ENCODE data around the gene FBN3. TPM values are rescaled to one million over a fixed set of nuclear protein-coding genes. Genes with fewer than 3 reads are reported as not detected.

FBN3 gene
- polyA plus RNA-seq, 1 experiment = not detected

DNA sequence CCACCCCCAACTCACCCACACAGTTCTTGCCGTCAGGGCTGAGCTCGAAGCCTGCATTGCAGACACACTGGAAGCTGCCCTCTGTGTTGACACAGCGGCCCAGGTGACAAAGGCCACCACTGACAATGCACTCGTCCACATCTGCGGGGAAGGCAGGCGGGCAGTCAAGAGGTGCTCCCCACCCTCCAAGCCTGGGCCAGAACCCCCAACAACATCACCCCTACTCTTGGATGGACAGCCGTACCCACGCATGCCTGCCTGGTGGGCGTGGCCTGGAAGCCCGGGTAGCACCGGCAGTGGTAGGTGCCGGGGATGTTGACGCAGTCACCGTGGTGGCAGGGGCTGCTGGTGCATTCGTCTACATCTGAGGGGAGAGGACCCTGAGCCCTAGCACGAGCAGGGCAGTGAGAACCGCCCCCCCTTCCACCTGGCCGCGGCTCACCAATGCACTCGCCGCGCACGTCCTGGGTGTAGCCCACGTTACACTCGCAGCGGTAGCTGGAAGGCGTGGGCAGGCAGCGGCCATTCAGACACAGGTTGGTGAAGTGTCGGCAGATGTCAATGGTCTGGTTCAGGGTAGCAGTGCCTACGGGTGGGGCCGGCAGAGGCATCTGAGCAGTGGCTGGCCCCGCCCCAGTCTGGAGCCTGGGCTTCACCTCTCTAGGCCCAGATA, 13.3 kb downstream of the FBN3 start:
- TF ChIP-seq, protein P1, sequence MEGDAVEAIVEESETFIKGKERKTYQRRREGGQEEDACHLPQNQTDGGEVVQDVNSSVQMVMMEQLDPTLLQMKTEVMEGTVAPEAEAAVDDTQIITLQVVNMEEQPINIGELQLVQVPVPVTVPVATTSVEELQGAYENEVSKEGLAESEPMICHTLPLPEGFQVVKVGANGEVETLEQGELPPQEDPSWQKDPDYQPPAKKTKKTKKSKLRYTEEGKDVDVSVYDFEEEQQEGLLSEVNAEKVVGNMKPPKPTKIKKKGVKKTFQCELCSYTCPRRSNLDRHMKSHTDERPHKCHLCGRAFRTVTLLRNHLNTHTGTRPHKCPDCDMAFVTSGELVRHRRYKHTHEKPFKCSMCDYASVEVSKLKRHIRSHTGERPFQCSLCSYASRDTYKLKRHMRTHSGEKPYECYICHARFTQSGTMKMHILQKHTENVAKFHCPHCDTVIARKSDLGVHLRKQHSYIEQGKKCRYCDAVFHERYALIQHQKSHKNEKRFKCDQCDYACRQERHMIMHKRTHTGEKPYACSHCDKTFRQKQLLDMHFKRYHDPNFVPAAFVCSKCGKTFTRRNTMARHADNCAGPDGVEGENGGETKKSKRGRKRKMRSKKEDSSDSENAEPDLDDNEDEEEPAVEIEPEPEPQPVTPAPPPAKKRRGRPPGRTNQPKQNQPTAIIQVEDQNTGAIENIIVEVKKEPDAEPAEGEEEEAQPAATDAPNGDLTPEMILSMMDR (IDR thresholded peaks at IDR 0.05; ENCODE audit: insufficient read depth, low read depth, low read length) = no peak
- Histone ChIP-seq H3K36me3 (ENCODE audit: control insufficient read depth, insufficient read depth, low read length) (no peaks in the 10 kb centered on the region), H3K27me3 (ENCODE audit: control insufficient read depth, insufficient read depth, low read length) (no peaks in the 10 kb centered on the region), H3K4me3 (ENCODE audit: low read depth, low read length) (no peak overlapping the region)
- no peak for DNase-seq (ENCODE audit: low read depth)
- CTCF ChIA-PET = no interaction called here
- POLR2A ChIA-PET = no interaction called here

DNA sequence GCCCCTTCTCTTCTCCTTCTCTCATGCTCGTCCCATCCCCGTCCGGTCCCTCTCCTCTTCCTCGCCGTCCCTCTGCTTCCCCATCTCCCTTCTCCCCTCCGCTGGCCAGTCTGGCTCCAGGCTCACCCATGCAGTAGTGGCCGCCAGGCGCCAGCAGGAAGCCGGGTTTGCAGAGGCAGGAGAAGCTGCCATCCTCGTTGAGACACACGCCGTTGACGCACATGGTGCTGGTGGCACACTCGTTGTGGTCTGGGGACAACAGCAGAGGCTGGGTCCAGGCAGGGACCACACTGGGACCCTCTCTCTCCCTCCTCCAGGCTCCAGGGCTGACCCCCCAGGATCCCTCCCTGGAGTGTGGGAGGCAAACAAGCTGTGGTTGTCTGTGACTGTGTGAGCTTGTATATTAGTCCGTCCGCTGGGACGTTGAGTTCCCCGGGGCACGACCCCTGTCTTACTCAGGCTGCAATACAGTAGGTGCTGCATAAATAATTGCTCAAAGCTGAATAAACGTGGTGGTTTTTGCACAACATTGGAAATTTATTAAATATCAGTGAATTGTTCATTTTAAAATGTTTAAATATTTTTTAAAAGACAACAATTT, 16.4 kb downstream of the FBN3 start:
- ChIA-PET POLR2A (no interaction called here), CTCF (interaction anchor here (0.7 kb wide), 1 partner anchor 61 kb away, joined by 3 read pairs; no protein-coding TSS in a partner anchor)
- TF ChIP-seq, protein P1 (IDR thresholded peaks at IDR 0.05; ENCODE audit: insufficient read depth, low read depth, low read length) = no peak
- Histone ChIP-seq H3K36me3 (ENCODE audit: control insufficient read depth, insufficient read depth, low read length) (no peaks in the 10 kb centered on the region), H3K27me3 (ENCODE audit: control insufficient read depth, insufficient read depth, low read length) (no peaks in the 10 kb centered on the region), H3K4me3 (ENCODE audit: low read depth, low read length) (no peak overlapping the region)
- no peak for DNase-seq (ENCODE audit: low read depth)

DNA sequence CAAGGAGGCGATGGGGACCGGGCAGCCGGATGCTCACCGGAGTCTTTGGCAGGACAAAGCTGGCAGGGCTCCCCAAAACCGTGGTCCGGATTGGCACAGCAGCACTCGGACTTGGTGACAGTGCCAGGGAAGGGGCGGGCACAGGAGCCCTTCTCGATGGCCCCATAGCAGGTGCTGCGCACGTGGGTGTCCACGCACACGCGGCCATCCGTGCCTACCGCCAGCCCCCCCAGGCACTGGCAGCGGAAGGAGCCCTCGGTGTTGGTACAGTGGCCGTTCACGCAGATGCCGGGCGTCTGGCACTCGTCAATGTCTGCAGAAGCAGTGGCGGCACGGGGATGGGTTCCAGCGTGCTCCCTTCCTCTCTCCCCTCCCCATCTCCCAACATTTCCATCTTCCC, 17.9 kb downstream of the FBN3 start:
- TF ChIP-seq, protein P1 (IDR thresholded peaks at IDR 0.05; ENCODE audit: insufficient read depth, low read depth, low read length) = no peak
- POLR2A ChIA-PET = no interaction called here
- CTCF ChIA-PET = no interaction called here
- Histone ChIP-seq H3K4me3 (ENCODE audit: low read depth, low read length) (no peak overlapping the region), H3K36me3 (ENCODE audit: control insufficient read depth, insufficient read depth, low read length) (no peaks in the 10 kb centered on the region), H3K27me3 (ENCODE audit: control insufficient read depth, insufficient read depth, low read length) (no peaks in the 10 kb centered on the region)
- no peak for DNase-seq (ENCODE audit: low read depth)

DNA sequence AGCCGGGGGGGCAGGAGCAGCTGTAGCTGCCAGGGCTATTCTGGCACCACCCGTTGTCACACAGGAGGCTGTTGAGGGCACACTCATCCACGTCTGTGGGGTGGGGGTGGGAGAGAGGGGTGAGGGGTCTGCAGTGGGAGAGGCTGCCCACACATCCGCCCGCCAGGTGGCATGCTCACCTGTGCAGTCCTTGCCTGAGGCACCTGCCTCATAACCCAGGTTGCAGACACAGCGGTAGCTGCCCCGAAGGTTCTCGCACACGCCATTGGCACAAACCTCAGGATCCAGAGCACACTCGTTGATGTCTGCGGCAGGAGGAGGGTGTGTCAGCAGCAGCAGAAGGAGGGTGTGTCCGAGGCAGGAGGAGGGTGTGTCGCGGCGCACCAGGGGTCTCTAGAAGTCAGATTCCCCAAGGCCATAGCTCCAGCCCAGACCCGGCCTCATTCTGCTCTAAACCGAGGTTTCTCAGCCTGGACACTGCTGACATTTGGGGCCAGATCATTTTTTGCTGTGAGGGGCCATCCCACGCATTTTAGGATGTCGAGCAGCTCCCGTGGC, 20.3 kb downstream of the FBN3 start:
- DNase-seq (ENCODE audit: low read depth) = no peak
- Histone ChIP-seq H3K27me3 (ENCODE audit: control insufficient read depth, insufficient read depth, low read length) (no peaks in the 10 kb centered on the region), H3K4me3 (ENCODE audit: low read depth, low read length) (no peak overlapping the region), H3K36me3 (ENCODE audit: control insufficient read depth, insufficient read depth, low read length) (no peaks in the 10 kb centered on the region)
- CTCF ChIA-PET = no interaction called here
- TF ChIP-seq, protein P1 (IDR thresholded peaks at IDR 0.05; ENCODE audit: insufficient read depth, low read depth, low read length) = no peak
- POLR2A ChIA-PET = no interaction called here

DNA sequence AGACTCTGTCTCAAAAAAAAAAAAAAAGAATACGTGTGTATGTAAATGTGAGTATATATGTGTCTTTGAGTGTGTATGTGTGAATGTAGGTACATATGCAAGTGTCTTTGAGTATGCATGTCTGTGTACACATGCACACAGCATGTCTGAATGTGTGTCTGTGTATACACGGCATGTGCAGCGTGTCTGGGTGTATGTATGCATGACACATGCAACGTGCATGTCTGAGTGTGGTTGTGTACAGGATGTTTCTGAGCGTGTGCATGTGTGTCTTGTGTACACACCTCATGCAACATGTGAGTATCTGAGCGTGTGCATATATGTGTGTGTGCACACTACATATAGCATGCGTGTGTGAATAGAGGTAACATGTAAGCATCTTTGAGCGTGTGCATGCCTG, 20.8 kb downstream of the FBN3 start:
- Histone ChIP-seq H3K27me3 (ENCODE audit: control insufficient read depth, insufficient read depth, low read length) (no peaks in the 10 kb centered on the region), H3K36me3 (ENCODE audit: control insufficient read depth, insufficient read depth, low read length) (no peaks in the 10 kb centered on the region), H3K4me3 (ENCODE audit: low read depth, low read length) (no peak overlapping the region)
- CTCF ChIA-PET = no interaction called here
- no peak for DNase-seq (ENCODE audit: low read depth)
- POLR2A ChIA-PET = no interaction called here
- TF ChIP-seq, protein P1 (IDR thresholded peaks at IDR 0.05; ENCODE audit: insufficient read depth, low read depth, low read length) = no peak

Data from BJ (cell line).